ENCODE data around the gene PTPN21.

The PTPN21 gene

DNA sequence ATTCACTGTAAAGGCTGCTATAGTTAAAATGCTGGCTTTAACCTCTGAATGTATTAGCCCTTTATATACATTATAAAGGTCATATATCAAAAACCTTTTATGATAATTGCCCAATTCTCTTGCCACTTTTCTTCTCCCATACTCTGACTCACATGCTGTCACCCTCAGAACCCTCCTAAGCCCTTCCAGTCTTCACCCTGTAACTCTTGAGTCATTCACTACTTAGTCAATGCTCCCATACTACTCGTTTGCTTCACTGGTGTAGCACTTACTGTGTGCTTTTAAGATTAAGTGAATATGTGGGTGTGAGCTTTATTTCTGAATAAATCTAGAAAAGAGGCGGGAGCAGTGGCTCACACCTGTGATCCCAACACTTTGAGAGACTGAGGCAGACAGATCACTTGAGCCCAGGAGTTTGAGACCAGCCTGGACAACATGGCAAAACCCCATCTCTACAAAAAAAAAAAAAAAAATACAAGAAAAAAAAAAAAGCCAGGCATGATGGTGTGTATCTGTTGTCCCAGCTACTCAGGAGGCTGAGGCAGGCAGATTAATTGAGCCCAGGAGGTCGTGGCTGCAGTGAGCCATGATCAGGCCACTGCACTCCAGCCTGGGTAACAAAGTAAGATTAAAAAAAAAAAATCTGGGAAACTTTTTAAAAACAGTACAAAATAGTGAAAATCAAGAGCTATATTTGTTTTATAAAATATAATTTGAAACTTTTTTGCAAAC, 131.7 kb downstream of the PTPN21 start:
- no peak overlapping the region for H3K4me3 ChIP-seq (ENCODE audit: low read depth, low read length)
- peak; percentile 4 for DNase-seq (ENCODE audit: low read depth)
- no peak for TF ChIP-seq POLR2A (IDR thresholded peaks at IDR 0.05; ENCODE audit: extremely low read depth, insufficient read length)
- no peak for TF ChIP-seq CTCF (IDR thresholded peaks at IDR 0.05; ENCODE audit: low read depth, low read length)
- TF ChIP-seq, protein P1, sequence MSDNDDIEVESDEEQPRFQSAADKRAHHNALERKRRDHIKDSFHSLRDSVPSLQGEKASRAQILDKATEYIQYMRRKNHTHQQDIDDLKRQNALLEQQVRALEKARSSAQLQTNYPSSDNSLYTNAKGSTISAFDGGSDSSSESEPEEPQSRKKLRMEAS (IDR thresholded peaks at IDR 0.05; ENCODE audit: low read depth, low read length), result no peak
- no peak for TF ChIP-seq MYC (IDR thresholded peaks at IDR 0.05; ENCODE audit: low read depth, low read length)

DNA sequence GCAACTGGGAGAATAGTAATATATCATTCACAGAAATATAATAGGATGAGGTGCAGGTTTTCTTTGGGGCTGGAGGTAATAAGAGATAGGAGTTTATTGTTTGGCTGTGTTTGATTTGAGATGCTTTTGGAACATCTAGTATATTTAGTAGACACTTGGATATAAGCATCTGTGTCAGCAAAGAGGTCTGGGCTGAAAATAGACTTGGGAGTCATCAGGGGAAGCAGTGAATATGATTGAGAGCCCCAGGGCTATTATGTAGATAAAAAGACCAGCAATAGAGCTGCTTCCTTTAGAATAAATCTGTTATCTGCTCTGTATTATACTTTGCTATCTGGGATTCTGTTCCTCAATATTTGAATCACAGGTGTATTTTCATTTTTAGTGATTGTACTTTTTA, 132.8 kb downstream of the PTPN21 start:
- DNase-seq (ENCODE audit: low read depth), result no peak
- H3K4me3 ChIP-seq (ENCODE audit: low read depth, low read length), result no peak overlapping the region
- TF ChIP-seq MYC (IDR thresholded peaks at IDR 0.05; ENCODE audit: low read depth, low read length) (no peak), CTCF (IDR thresholded peaks at IDR 0.05; ENCODE audit: low read depth, low read length) (no peak), POLR2A (IDR thresholded peaks at IDR 0.05; ENCODE audit: extremely low read depth, insufficient read length) (no peak)
- TF ChIP-seq, protein P1 (IDR thresholded peaks at IDR 0.05; ENCODE audit: low read depth, low read length), result no peak

DNA sequence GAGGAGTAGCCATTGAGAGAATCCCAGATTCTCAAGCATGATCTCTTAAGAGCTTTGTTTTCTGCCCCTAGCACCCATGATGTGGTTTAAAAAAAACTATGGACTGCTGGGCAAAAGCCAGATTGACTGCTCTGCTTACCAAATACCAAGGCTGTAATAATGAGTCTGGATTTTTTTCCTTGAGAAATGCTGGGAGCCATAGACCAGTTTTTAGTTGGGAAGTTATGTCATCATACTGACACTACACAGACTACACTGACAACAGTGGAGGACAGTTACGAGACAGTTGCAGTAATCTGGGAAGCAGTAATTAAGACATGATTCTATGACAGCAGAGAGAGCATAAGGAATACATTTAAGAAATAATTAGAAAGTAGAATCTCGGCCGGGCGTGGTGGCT, 133.5 kb downstream of the PTPN21 start:
- no peak overlapping the region for H3K4me3 ChIP-seq (ENCODE audit: low read depth, low read length)
- no peak for TF ChIP-seq POLR2A (IDR thresholded peaks at IDR 0.05; ENCODE audit: extremely low read depth, insufficient read length)
- no peak for TF ChIP-seq MYC (IDR thresholded peaks at IDR 0.05; ENCODE audit: low read depth, low read length)
- TF ChIP-seq CTCF (IDR thresholded peaks at IDR 0.05; ENCODE audit: low read depth, low read length), result no peak
- TF ChIP-seq, protein P1 (IDR thresholded peaks at IDR 0.05; ENCODE audit: low read depth, low read length), result no peak
- no peak for DNase-seq (ENCODE audit: low read depth)

DNA sequence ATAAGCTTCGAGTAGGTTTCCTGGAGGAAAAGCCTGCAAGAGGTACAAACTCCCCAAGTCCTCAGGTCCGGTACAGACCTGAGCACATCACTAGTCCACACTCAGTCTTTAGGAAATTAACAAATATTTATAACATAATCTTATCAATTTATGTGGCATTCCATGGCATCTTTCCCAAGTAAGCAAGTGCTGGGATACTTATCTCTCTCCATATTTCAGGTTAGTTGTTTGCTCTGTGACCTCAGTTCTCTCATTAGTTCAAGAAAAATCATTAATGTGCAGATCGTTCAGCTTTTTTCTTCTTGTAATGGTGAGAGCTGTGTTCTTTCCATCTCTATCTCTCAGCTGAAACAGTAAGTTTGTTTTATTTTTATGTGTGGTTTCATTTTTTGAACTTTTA, 134.6 kb downstream of the PTPN21 start:
- DNase-seq (ENCODE audit: low read depth), result no peak
- no peak for TF ChIP-seq CTCF (IDR thresholded peaks at IDR 0.05; ENCODE audit: low read depth, low read length)
- TF ChIP-seq MYC (IDR thresholded peaks at IDR 0.05; ENCODE audit: low read depth, low read length), result no peak
- no peak for TF ChIP-seq POLR2A (IDR thresholded peaks at IDR 0.05; ENCODE audit: extremely low read depth, insufficient read length)
- TF ChIP-seq, protein P1 (IDR thresholded peaks at IDR 0.05; ENCODE audit: low read depth, low read length), result no peak
- H3K4me3 ChIP-seq (ENCODE audit: low read depth, low read length), result no peak overlapping the region

GRCh38 chr14:88417594-88417993, 137.2 kb downstream of the PTPN21 start:
- no peak for TF ChIP-seq CTCF (IDR thresholded peaks at IDR 0.05; ENCODE audit: low read depth, low read length)
- TF ChIP-seq, protein P1 (IDR thresholded peaks at IDR 0.05; ENCODE audit: low read depth, low read length), result no peak
- no peak for TF ChIP-seq MYC (IDR thresholded peaks at IDR 0.05; ENCODE audit: low read depth, low read length)
- TF ChIP-seq POLR2A (IDR thresholded peaks at IDR 0.05; ENCODE audit: extremely low read depth, insufficient read length), result no peak
- DNase-seq (ENCODE audit: low read depth), result no peak
- no peak overlapping the region for H3K4me3 ChIP-seq (ENCODE audit: low read depth, low read length)
